Stomach (tissue), 9 donors: ENCODE measurements around the gene UST. TPM values are rescaled to one million over a fixed set of nuclear protein-coding genes. Genes with fewer than 3 reads are reported as not detected.

Experiments used
- DNase-seq, 2 donors: peaks; one replicate each; pipeline versions ENCODE4 v3.0.0 to v3.0.0-alpha.2; 2013 to 2019
- H3K27ac ChIP-seq, 5 donors: fragments of 200-600 bp in 4 of 5; sonication (generic) in 4 of 5; one replicate each; pipeline ENCODE4 v1.5.1; 2013 to 2019; ENCODE audit warnings: mild to moderate bottlenecking in 1 of 5, moderate library complexity in 1 of 5
- H3K27me3 ChIP-seq, 3 donors: fragments of 200-600 bp; sonication (generic); one replicate each; pipeline ENCODE4 v1.5.1; 2017 to 2019; ENCODE audit warnings: mixed run types in 1 of 3
- H3K36me3 ChIP-seq, 4 donors: fragments of 200-600 bp; sonication (generic); 1 replicate in 3 of 4; 2 replicates in 1 of 4; pipeline ENCODE4 v1.5.1; 2016 to 2019
- H3K4me1 ChIP-seq, 4 donors: fragments of 200-600 bp; sonication (generic); one replicate each; pipeline ENCODE4 v1.5.1; 2016 to 2019
- H3K4me3 ChIP-seq, 4 donors: fragments of 200-600 bp; sonication (generic) in 3 of 4; one replicate each; pipeline ENCODE4 v1.5.1; 2016 to 2019; ENCODE audit warnings: mild to moderate bottlenecking in 1 of 4
- H3K9me3 ChIP-seq, 4 donors: fragments of 200-600 bp; sonication (generic); one replicate each; pipeline ENCODE4 v1.5.1; 2016 to 2019
- EP300 ChIP-seq: sonication (generic); formaldehyde crosslinking; IDR thresholded peaks from one replicate; pipeline ENCODE4 v1.6.1; 2017; ENCODE audit warnings: antibody characterized with exemption
- POLR2A ChIP-seq, 4 donors: fragments of 450-650 bp; IDR thresholded peaks; one replicate each; pipeline ENCODE4 v1.6.1; 2016; ENCODE audit warnings: antibody characterized with exemption in 4 of 4, control low read depth in 2 of 4, mild to moderate bottlenecking in 1 of 4, moderate library complexity in 1 of 4
- POLR2AphosphoS5 ChIP-seq, 3 donors: sonication (generic); formaldehyde crosslinking; IDR thresholded peaks; one replicate each; pipeline ENCODE4 v1.6.1; 2016; ENCODE audit warnings: antibody characterized with exemption in 3 of 3
- WGBS, 5 donors: extraction: QIAGEN DNeasy Blood & Tissue Kit in 3 of 5; methylation state at CpG; one replicate each; pipeline versions ENCODE4 v1.1.5 to v1.1.7; 2013 to 2018; 5-methylcytosine and 5-hydroxymethylcytosine counted together
- intact Hi-C: fragments of 100-400 bp; cut with DNase I; formaldehyde crosslinking; loops from one replicate; pipeline ENCODE4 v1.15.1; 2023; ENCODE audit warnings: low total_unique reads
- polyA plus RNA-seq, 3 donors: library from polyadenylated mRNA; stranded (reverse); fragments of 200-250 nt; gene quantifications; one replicate each; pipeline ENCODE4 v1.2.3, GENCODE V29; 2013
- total RNA-seq, 5 donors: library from RNA; depleted of rRNA; stranded (reverse); fragments of >200 nt; gene quantifications; one replicate each; pipeline versions ENCODE4 v1.1.0 to v1.2.3, GENCODE V29; 2014 to 2016
- TF ChIP-seq, protein P1 (sequence below), 7 experiments: fragments of 450-650 bp in 4 of 7; fragments of 200-600 bp in 3 of 7; sonication (generic) in 3 of 7; IDR thresholded peaks; one replicate each; pipeline ENCODE4 v1.5.1; 2016 to 2019; ENCODE audit warnings: antibody characterized with exemption in 7 of 7, control low read depth in 2 of 7, mild to moderate bottlenecking in 1 of 7
- donor health status: healthy with polysubstance abuse.
- donor health status: Bipolar disorder and iron deficiency.
- donor health status: healthy.

The UST gene
- total and polyA plus RNA-seq, 8 donors, result 2.2 to 45.8 (median 8.9) TPM

DNA sequence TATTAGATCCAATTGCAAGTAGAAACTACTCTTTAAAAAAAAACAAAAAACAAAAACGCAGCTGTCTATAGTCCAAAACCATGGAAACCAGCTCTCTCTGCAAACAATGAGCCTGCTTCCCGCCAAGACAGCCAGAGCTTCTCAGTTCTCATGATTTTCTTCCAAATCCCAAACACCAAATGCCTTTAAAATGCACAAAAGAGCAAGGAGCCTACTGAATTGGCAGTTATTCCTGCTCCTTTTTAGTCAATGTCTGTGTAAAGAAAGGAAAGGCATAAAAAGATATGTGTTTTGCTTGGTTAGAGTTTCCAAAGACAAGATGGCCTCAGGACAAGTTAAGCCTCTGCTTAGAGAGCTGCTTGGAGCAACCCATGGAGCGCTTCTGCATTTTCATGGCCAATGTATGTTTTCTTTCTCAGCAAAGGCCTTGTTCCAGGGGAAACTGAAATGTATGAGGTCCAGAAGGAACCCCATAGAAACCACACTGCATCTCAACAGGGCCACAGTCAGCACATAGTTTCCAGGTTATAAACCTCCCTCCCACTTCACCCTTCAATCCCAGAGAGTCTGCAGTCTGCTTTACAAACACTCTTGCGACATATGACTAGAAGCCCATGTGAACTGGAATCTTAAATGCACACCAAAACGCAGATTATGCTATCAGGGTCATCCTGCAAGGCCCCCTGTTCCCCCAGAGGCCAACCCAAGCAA is 361.4 kb downstream of the UST start:
- WGBS, 5 donors, result 77 to 82% (median 77%) methylated on average over 5 of the region's 5 CpGs
- peak in 1 of 2 donors; percentile 75 for DNase-seq
- intact Hi-C loops, result no loop called here
- Histone ChIP-seq H3K27me3 (no peaks in the 10 kb centered on the region), H3K4me1 (no peaks in the 10 kb centered on the region), H3K4me3 (no peak overlapping the region), H3K9me3 (no peaks in the 10 kb centered on the region), H3K27ac (no peak overlapping the region), H3K36me3 (no peaks in the 10 kb centered on the region)
- no peak for TF ChIP-seq EP300
- TF ChIP-seq, protein P1, sequence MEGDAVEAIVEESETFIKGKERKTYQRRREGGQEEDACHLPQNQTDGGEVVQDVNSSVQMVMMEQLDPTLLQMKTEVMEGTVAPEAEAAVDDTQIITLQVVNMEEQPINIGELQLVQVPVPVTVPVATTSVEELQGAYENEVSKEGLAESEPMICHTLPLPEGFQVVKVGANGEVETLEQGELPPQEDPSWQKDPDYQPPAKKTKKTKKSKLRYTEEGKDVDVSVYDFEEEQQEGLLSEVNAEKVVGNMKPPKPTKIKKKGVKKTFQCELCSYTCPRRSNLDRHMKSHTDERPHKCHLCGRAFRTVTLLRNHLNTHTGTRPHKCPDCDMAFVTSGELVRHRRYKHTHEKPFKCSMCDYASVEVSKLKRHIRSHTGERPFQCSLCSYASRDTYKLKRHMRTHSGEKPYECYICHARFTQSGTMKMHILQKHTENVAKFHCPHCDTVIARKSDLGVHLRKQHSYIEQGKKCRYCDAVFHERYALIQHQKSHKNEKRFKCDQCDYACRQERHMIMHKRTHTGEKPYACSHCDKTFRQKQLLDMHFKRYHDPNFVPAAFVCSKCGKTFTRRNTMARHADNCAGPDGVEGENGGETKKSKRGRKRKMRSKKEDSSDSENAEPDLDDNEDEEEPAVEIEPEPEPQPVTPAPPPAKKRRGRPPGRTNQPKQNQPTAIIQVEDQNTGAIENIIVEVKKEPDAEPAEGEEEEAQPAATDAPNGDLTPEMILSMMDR (IDR thresholded peaks at IDR 0.05), result no peak
- TF ChIP-seq POLR2A (IDR thresholded peaks at IDR 0.05), result no peak
- no peak for TF ChIP-seq POLR2AphosphoS5 (IDR thresholded peaks at IDR 0.05)

- H3K36me3 ChIP-seq, result no peaks in the 10 kb centered on the region
- intact Hi-C loops, result no loop called here
- TF ChIP-seq, protein P1 (IDR thresholded peaks at IDR 0.05), result no peak
- no peak for DNase-seq
- no peak overlapping the region for H3K4me3 ChIP-seq
- 82 to 93% (median 90%) methylated on average over 2 to 3 of the region's 3 CpGs for WGBS, 5 donors
- H3K27ac ChIP-seq, result no peak overlapping the region
- no peaks in the 10 kb centered on the region for H3K27me3 ChIP-seq
- no peaks in the 10 kb centered on the region for H3K4me1 ChIP-seq
- no peaks in the 10 kb centered on the region for H3K9me3 ChIP-seq
Measured at GRCh38 chr6:149108749-149109100, 361.9 kb downstream of the UST start.

DNA sequence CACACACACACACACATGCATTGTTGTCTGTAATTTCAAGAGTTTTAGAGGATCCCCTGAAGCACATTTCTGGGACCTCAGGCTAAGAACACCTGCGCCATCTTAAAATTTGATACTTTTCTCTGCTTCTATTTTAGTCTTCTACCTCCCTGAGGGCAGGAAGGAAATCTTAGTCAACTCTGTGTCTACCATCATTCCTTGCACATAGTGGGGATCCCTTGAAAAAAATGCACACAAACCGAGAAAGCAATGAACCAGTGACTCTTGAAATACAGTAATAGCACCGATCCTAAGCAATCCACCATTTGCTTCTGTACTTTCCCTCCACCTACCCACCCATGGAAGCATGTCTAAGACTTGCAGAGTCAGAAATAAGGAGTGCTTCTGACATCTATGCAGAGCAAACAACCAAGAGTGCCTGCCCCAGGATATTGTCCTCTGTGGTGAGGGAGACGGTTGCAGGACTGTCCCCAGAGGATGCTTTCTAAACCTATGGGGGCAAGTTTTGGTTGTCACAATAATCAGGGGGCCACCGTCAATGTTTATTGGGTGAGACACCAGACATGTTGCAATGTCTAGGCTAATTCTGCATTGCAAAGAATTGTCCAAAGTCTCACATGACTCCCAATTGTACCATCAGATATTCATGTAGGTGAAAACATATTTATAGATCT is 362.7 kb downstream of the UST start:
- H3K27me3 ChIP-seq, result no peaks in the 10 kb centered on the region
- no peaks in the 10 kb centered on the region for H3K4me1 ChIP-seq
- no peak overlapping the region for H3K27ac ChIP-seq
- intact Hi-C loops, result no loop called here
- TF ChIP-seq POLR2AphosphoS5 (IDR thresholded peaks at IDR 0.05) (no peak), EP300 (no peak), POLR2A (IDR thresholded peaks at IDR 0.05) (no peak)
- TF ChIP-seq, protein P1 (IDR thresholded peaks at IDR 0.05), result no peak
- no peaks in the 10 kb centered on the region for H3K9me3 ChIP-seq
- H3K4me3 ChIP-seq, result no peak overlapping the region
- DNase-seq, result no peak
- 85 to 94% (median 92%) methylated on average over 5 of the region's 5 CpGs for WGBS, 5 donors
- no peaks in the 10 kb centered on the region for H3K36me3 ChIP-seq

- WGBS, 5 donors, result 82 to 93% (median 86%) methylated on average over 2 of the region's 2 CpGs
- Histone ChIP-seq H3K9me3 (no peaks in the 10 kb centered on the region), H3K27ac (no peak overlapping the region), H3K4me1 (no peaks in the 10 kb centered on the region), H3K36me3 (no peaks in the 10 kb centered on the region), H3K27me3 (no peaks in the 10 kb centered on the region), H3K4me3 (no peak overlapping the region)
- DNase-seq, result no peak
- TF ChIP-seq POLR2A (IDR thresholded peaks at IDR 0.05) (no peak), POLR2AphosphoS5 (IDR thresholded peaks at IDR 0.05) (no peak), EP300 (no peak)
- TF ChIP-seq, protein P1 (IDR thresholded peaks at IDR 0.05), result no peak
- intact Hi-C loops, result no loop called here
Measured at GRCh38 chr6:149111556-149112115, 364.8 kb downstream of the UST start.
